H1 (cell line): ENCODE measurements around the gene P2RX6. TPM values are rescaled to one million over a fixed set of nuclear protein-coding genes. Genes with fewer than 3 reads are reported as not detected.

Experiments used
- CTCF ChIA-PET: fragments of 300-600 bp; sonication (Branson Sonifier 250); formaldehyde crosslinking; loops from one replicate; lab custom pipeline; 2021; ENCODE audit not compliant: partially characterized antibody; lab: Charles Lee
- POLR2A ChIA-PET: fragments of 300-600 bp; sonication (Branson Sonifier 250); formaldehyde crosslinking; loops from one replicate; lab custom pipeline; 2021; ENCODE audit warnings: inconsistent platforms; ENCODE audit not compliant: partially characterized antibody; lab: Charles Lee
- DNase-seq, 2 experiments: peaks; one replicate each; pipeline versions ENCODE4 v3.0.0 to v3.0.0-alpha.2; 2010 to 2022; ENCODE audit warnings: low spot score in 2 of 2, low read depth in 1 of 2, mixed read lengths in 1 of 2
- FAIRE-seq: peaks from 2 replicates; lab custom pipeline; 2011; peaks lifted over from hg19 to GRCh38; lab: Jason Lieb, UNC
- H2AFZ ChIP-seq: 2 replicates; pipeline ENCODE4 v1.8.1; 2012; ENCODE audit warnings: low read length, inconsistent platforms
- H2AK5ac ChIP-seq: 2 replicates; pipeline ENCODE4 v1.6.1; 2013; ENCODE audit warnings: low read depth, low read length
- H2BK120ac ChIP-seq: replicated peaks from 2 replicates; pipeline ENCODE3; 2013; ENCODE audit warnings: low read depth, low read length, inconsistent platforms
- H2BK12ac ChIP-seq: 2 replicates; pipeline ENCODE4 v1.6.1; 2013; ENCODE audit warnings: low read depth, low read length
- H2BK15ac ChIP-seq: 2 replicates; pipeline ENCODE4 v1.6.1; 2013; ENCODE audit warnings: low read length
- H2BK20ac ChIP-seq: 2 replicates; pipeline ENCODE4 v1.6.1; 2013; ENCODE audit warnings: low read length
- H2BK5ac ChIP-seq: 2 replicates; pipeline ENCODE4 v1.6.1; 2013; ENCODE audit warnings: low read depth, low read length
- H3K14ac ChIP-seq: 2 replicates; pipeline ENCODE4 v1.6.1; 2013; ENCODE audit warnings: inconsistent platforms; ENCODE audit not compliant: insufficient read length
- H3K18ac ChIP-seq: 2 replicates; pipeline ENCODE4 v1.6.1; 2013; ENCODE audit warnings: low read length; ENCODE audit errors: extremely low read depth
- H3K23ac ChIP-seq: 2 replicates; pipeline ENCODE4 v1.6.1; 2013; ENCODE audit warnings: inconsistent platforms; ENCODE audit not compliant: insufficient read length
- H3K23me2 ChIP-seq: 2 replicates; pipeline ENCODE4 v1.6.1; 2013; ENCODE audit warnings: low read depth, low read length
- H3K27ac ChIP-seq: 2 replicates; pipeline ENCODE4 v1.6.1; 2011; ENCODE audit warnings: low read depth, low read length, inconsistent platforms
- H3K27me3 ChIP-seq, 4 experiments: replicated peaks in 1 of 4; 1 replicate in 1 of 4; 2 replicates in 3 of 4; pipeline versions ENCODE4 v1.6.1 to v1.8.1; 2011 to 2013; ENCODE audit warnings: low read length in 3 of 4, mild to moderate bottlenecking in 3 of 4, inconsistent platforms in 2 of 4, mixed read lengths in 2 of 4, moderate library complexity in 1 of 4; ENCODE audit not compliant: control insufficient read depth in 3 of 4, insufficient read depth in 3 of 4; ENCODE audit errors: extremely low read depth in 1 of 4
- H3K36me3 ChIP-seq, 4 experiments: 2 replicates each; pipeline versions ENCODE4 v1.6.1 to v1.8.1; 2011 to 2013; ENCODE audit warnings: mild to moderate bottlenecking in 4 of 4, low read length in 3 of 4, moderate library complexity in 2 of 4, control low read depth in 1 of 4, inconsistent platforms in 1 of 4; ENCODE audit not compliant: insufficient read depth in 4 of 4, control insufficient read depth in 2 of 4
- H3K4ac ChIP-seq: replicated peaks from 2 replicates; pipeline ENCODE3; 2013; ENCODE audit warnings: low read length, low read depth, mixed read lengths, inconsistent platforms; ENCODE audit not compliant: insufficient read length
- H3K4me1 ChIP-seq, 4 experiments: replicated peaks in 1 of 4; 1 replicate in 1 of 4; 2 replicates in 3 of 4; pipeline versions ENCODE4 v1.6.1 to v1.8.1; 2011 to 2013; ENCODE audit warnings: low read length in 3 of 4, inconsistent platforms in 2 of 4, mixed read lengths in 1 of 4; ENCODE audit not compliant: insufficient read depth in 4 of 4, control insufficient read depth in 3 of 4
- H3K4me2 ChIP-seq, 2 experiments: 2 replicates each; pipeline versions ENCODE4 v1.6.1 to v1.8.1; 2011 to 2013; ENCODE audit warnings: low read depth in 2 of 2, low read length in 2 of 2, control low read depth in 1 of 2, inconsistent platforms in 1 of 2, mild to moderate bottlenecking in 1 of 2; ENCODE audit not compliant: insufficient read depth in 1 of 2
- H3K4me3 ChIP-seq, 4 experiments: fragments of 200-600, 300-600 bp in 1 of 4; sonication (generic), shearing (Covaris generic), sonication (Bioruptor Twin) in 1 of 4; 2 replicates each; pipeline versions ENCODE4 v1.5.1 to v1.8.1; 2011 to 2016; ENCODE audit warnings: low read length in 4 of 4, low read depth in 3 of 4, control low read depth in 2 of 4, inconsistent platforms in 2 of 4, mild to moderate bottlenecking in 2 of 4, mixed read lengths in 1 of 4, moderate library complexity in 1 of 4; ENCODE audit not compliant: insufficient read depth in 2 of 4; ENCODE audit errors: extremely low read depth in 1 of 4
- H3K56ac ChIP-seq: replicated peaks from 2 replicates; pipeline ENCODE3; 2013; ENCODE audit warnings: low read depth, mild to moderate bottlenecking, mixed read lengths, low read length, inconsistent platforms; ENCODE audit not compliant: insufficient read length
- H3K79me1 ChIP-seq: 2 replicates; pipeline ENCODE4 v1.6.1; 2013; ENCODE audit warnings: low read depth, low read length, control low read depth
- H3K79me2 ChIP-seq, 2 experiments: 2 replicates each; pipeline versions ENCODE4 v1.6.1 to v1.8.1; 2012 to 2013; ENCODE audit warnings: low read length in 2 of 2, mild to moderate bottlenecking in 2 of 2, inconsistent platforms in 1 of 2; ENCODE audit not compliant: insufficient read depth in 2 of 2, control insufficient read depth in 1 of 2
- H3K9ac ChIP-seq, 4 experiments: replicated peaks in 1 of 4; 1 replicate in 1 of 4; 2 replicates in 3 of 4; pipeline versions ENCODE4 v1.6.1 to v1.8.1; 2011 to 2013; ENCODE audit warnings: low read depth in 3 of 4, low read length in 3 of 4, control low read depth in 2 of 4, mild to moderate bottlenecking in 2 of 4, moderate library complexity in 2 of 4, inconsistent platforms in 1 of 4; ENCODE audit errors: extremely low read depth in 1 of 4
- H3K9me3 ChIP-seq, 2 experiments: 2 replicates each; pipeline versions ENCODE4 v1.6.1 to v1.8.1; 2012 to 2013; ENCODE audit warnings: mild to moderate bottlenecking in 2 of 2, moderate library complexity in 2 of 2, control low read depth in 1 of 2, inconsistent platforms in 1 of 2, low read depth in 1 of 2, low read length in 1 of 2, mixed read lengths in 1 of 2; ENCODE audit not compliant: insufficient read depth in 2 of 2
- H4K20me1 ChIP-seq, 2 experiments: replicated peaks in 1 of 2; 2 replicates each; pipeline versions ENCODE3 to v1.8.1; 2011 to 2013; ENCODE audit warnings: inconsistent platforms in 2 of 2, low read length in 2 of 2, mild to moderate bottlenecking in 1 of 2; ENCODE audit not compliant: insufficient read depth in 2 of 2, control insufficient read depth in 1 of 2
- H4K5ac ChIP-seq: 2 replicates; pipeline ENCODE4 v1.6.1; 2013; ENCODE audit warnings: low read length, low read depth, mixed read lengths, inconsistent platforms; ENCODE audit not compliant: insufficient read length
- H4K8ac ChIP-seq: 2 replicates; pipeline ENCODE4 v1.8.0; 2013; ENCODE audit warnings: mild to moderate bottlenecking, moderate library complexity, low read length, inconsistent platforms; ENCODE audit not compliant: insufficient read depth; ENCODE audit errors: extremely low read depth
- H4K91ac ChIP-seq: replicated peaks from 2 replicates; pipeline ENCODE3; 2013; ENCODE audit warnings: low read length, mixed read lengths, inconsistent platforms; ENCODE audit not compliant: insufficient read length
- CREB1 ChIP-seq: IDR thresholded peaks from 2 replicates; pipeline ENCODE4 v1.6.1; 2012; ENCODE audit warnings: inconsistent platforms
- HDAC2 ChIP-seq, 2 experiments: fragments of 300-600 bp in 1 of 2; sonication (generic) in 1 of 2; IDR thresholded peaks; 2 replicates each; pipeline ENCODE4 v1.6.1; 2011 to 2012; ENCODE audit warnings: low read depth in 2 of 2, low read length in 2 of 2, mild to moderate bottlenecking in 2 of 2, moderate library complexity in 2 of 2, borderline replicate concordance in 1 of 2, inconsistent platforms in 1 of 2
- RBBP5 ChIP-seq: IDR thresholded peaks from 2 replicates; pipeline ENCODE4 v1.7.1; 2012; ENCODE audit warnings: low read depth, mild to moderate bottlenecking, inconsistent platforms, low read length, moderate library complexity, borderline replicate concordance
- SIN3A ChIP-seq, 2 experiments: IDR thresholded peaks in 1 of 2; conservative IDR thresholded peaks in 1 of 2; 2 replicates each; pipeline ENCODE4 v1.6.1; 2011 to 2012; ENCODE audit warnings: low read length in 2 of 2, improper control_type of control experiment in 1 of 2, low read depth in 1 of 2, mild to moderate bottlenecking in 1 of 2
- WGBS, 2 experiments: shearing (Covaris generic) in 1 of 2; methylation state at CpG; one replicate each; pipeline versions ENCODE4 v1.1.6 to v1.1.7; 2013 to 2015; ENCODE audit warnings: low lambda C conversion rate in 2 of 2, mixed read lengths in 2 of 2, inconsistent platforms in 1 of 2, low coverage in 1 of 2, missing lambda C conversion rate in 1 of 2; ENCODE audit not compliant: insufficient replicate concordance in 2 of 2, insufficient coverage in 1 of 2, insufficient read length in 1 of 2; ENCODE audit errors: extremely low coverage in 1 of 2, missing lambda C conversion rate in 1 of 2; 5-methylcytosine and 5-hydroxymethylcytosine counted together
- polyA plus RNA-seq, 7 experiments: library from polyadenylated mRNA; depleted of rRNA in 3 of 7; stranded (reverse) in 5 of 7; unstranded in 2 of 7; fragments of >200 nt in 5 of 7; fragments of 200-250 nt in 2 of 7; gene quantifications; 1 replicate in 5 of 7; 2 replicates in 1 of 7; 4 replicates in 1 of 7; pipeline versions ENCODE4 v1.2.1 to v1.2.3, GENCODE V29; 2011 to 2013; ENCODE audit warnings: missing spikeins in 2 of 7, mixed read lengths in 2 of 7
- total RNA-seq: library from RNA; stranded (reverse); fragmentation: NEBNext Ultra II Directional; extraction: Animal tissue kit (Norgen Biotek cat#: 25700); gene quantifications from 2 replicates; pipeline ENCODE4 v1.2.1, GENCODE V29; 2021

The P2RX6 gene
- total and polyA plus RNA-seq, 2 of the 8 experiments (the other 6 are each of a cell fraction or from before 2014, with no cell fraction given), result 0.09 TPM; not detected in 1

DNA sequence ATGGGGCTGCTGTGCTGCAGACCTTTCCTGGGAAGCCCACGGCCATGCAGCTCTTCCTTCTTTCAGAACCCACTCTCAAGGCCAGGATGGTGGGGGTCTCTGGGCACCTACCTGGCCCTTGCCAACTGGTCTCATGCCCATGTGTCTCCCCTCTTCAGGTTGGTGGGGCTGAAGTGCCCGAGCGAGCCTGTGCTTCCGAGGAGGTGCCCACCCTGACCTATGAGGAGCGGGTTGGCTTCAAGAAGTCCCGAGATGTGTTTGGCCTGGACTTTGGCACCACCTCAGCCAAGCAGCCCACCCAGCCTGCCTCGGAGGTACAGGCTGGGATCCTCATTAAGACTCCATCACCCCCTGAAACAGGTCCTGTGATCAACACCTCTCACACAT, 22.9 kb upstream of the P2RX6 start:
- no peak overlapping the region for H2AK5ac ChIP-seq
- H3K23me2 ChIP-seq, result no peaks in the 10 kb centered on the region
- no peak overlapping the region for H3K4ac ChIP-seq
- no peak overlapping the region for H2BK20ac ChIP-seq
- no peaks in the 10 kb centered on the region for H3K9me3 ChIP-seq
- peaks cover 0 to 9% of the 10 kb centered on the region in 2 experiments for H4K20me1 ChIP-seq
- H3K79me2 ChIP-seq, result no peaks in the 10 kb centered on the region
- no peaks in the 10 kb centered on the region for H3K79me1 ChIP-seq
- 90% methylated on average over 5 of the region's 7 CpGs; no CpG with 5 or more reads in 1 of the 2 experiments for WGBS, 2 experiments
- H2BK12ac ChIP-seq, result no peak overlapping the region
- H3K14ac ChIP-seq, result no peak overlapping the region
- no peak overlapping the region for H4K8ac ChIP-seq
- no peak overlapping the region for H3K23ac ChIP-seq
- peaks cover 0 to 10% (median 3%) of the 10 kb centered on the region in 4 experiments; a peak in 4 of 8 replicates for H3K36me3 ChIP-seq
- no peak overlapping the region for H3K9ac ChIP-seq
- H4K91ac ChIP-seq, result no peak overlapping the region
- no peak overlapping the region for H2BK15ac ChIP-seq
- H3K4me2 ChIP-seq, result no peak overlapping the region
- no peak overlapping the region for H3K27ac ChIP-seq
- FAIRE-seq (no peak), DNase-seq (no peak)
- CTCF ChIA-PET, result interaction anchor here (2.6 kb wide), 1 partner anchor 30 kb away, joined by 9 read pairs; no protein-coding TSS in a partner anchor
- no peak overlapping the region for H4K5ac ChIP-seq
- H3K18ac ChIP-seq, result no peak overlapping the region
- POLR2A ChIA-PET, result interaction anchor here (1.7 to 3.5 kb wide), 2 partner anchors 7 to 18 kb away, joined by 5 to 17 read pairs; no protein-coding TSS in a partner anchor
- no peaks in the 10 kb centered on the region for H3K27me3 ChIP-seq
- H3K56ac ChIP-seq, result no peak overlapping the region
- no peak overlapping the region for H2BK120ac ChIP-seq
- H3K4me1 ChIP-seq, result no peaks in the 10 kb centered on the region; a peak in 1 of 7 replicates
- H3K4me3 ChIP-seq, result no peak overlapping the region
- H2BK5ac ChIP-seq, result no peak overlapping the region
- H2AFZ ChIP-seq, result no peak overlapping the region
- TF ChIP-seq CREB1 (no peak), HDAC2 (IDR thresholded peaks at IDR 0.05; ENCODE audit: borderline replicate concordance in 1 of 2, low read depth in 2 of 2, low read length in 2 of 2) (no peak), RBBP5 (no peak), SIN3A (conservative IDR thresholded peaks at IDR 0.05 in 1 of 2, IDR thresholded peaks at IDR 0.05 in 1 of 2; ENCODE audit: low read depth in 1 of 2, low read length in 2 of 2) (no peak)
